ENCODE measurements around the gene PLA2G6.
"Not testable (repeated sequence)": the region's sequence is repeated elsewhere in the genome, so short reads cannot be mapped to it uniquely, and the experiment has no call there.

PLA2G6 gene

DNA sequence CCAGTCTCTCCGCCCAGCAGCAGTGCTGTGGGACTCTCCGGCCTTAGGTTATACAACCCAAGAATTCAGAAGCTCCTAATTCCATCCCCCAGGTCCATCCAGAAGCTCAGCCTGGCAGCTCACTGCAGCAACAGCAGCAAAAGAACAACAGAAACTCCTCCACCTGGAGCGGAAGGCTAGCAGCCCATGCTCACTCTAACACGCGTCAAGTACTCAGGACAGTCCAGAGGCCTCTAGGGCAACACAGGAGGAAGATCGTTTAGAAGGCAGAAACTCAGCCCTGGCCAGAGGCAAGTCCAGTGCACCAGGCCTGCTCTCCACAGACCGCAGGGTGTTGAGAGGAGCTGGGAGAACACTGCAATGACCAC lies 17.1 kb downstream of the PLA2G6 start:
- no peak for DNase-seq

GRCh38 chr22:38163844-38164550 lies 17.6 kb downstream of the PLA2G6 start:
- DNase-seq, result no peak

- DNase-seq, result no peak
Observed at GRCh38 chr22:38162881-38163843, 18.5 kb downstream of the PLA2G6 start.

GRCh38 chr22:38155703-38156102 lies 25.9 kb downstream of the PLA2G6 start:
- no peak for DNase-seq

- not testable (repeated sequence) for DNase-seq
Observed at GRCh38 chr22:38154563-38154915, 27.1 kb downstream of the PLA2G6 start.

DNA sequence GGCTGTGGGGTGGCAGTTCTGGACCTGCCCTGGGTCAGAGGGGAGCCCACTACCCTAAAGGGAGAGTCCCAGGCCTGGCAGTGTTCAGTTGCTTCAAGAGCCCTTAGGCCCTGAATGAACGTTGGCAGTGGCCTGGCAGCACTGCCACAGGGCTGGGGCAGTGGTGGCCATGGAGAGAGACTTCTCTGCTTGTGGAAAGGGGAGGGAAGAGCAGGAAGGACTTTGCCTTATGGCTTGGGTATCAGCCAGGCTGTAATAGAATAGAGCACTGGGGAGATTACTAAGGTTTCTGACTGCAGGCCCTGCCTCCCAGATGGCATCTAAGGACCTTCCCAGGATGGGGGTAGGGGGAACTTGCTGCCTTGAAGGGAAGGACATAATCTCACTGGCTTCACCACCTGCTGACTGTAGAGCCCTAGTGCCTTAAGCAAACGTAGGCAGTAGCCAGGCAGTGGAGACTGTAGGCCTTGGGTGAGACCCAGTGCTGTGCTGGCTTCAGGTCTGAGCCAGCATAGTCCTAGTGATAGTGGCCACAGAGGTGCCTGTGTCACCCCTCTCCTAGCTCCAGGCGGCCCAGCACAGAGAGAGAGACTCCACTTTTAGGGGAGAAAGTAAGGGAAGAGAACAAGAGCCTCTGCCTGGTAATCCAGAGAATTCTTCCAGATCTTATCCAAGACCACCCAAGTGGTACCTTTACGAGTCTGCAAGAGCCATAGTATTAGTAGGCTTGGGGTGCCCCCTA lies 27.6 kb downstream of the PLA2G6 start:
- no peak for DNase-seq

DNA sequence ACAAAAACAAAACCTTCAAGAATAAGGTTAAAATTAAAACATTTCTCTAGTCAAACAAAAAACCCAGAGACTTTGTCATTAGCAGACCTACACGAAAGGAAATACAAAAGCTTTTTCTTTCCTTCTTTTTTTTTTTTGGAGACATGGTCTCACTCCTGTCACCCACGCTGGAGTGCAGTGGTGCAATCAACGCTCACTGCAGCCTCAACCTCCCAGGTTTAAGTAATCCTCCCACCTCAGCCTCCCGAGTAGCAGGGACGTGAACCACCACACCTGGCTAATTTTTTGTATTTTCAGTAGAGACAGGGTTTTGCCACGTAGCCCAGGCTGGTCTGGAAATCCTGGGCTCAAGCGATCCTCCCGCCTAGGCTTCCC lies 30.5 kb downstream of the PLA2G6 start:
- no peak for DNase-seq

DNA sequence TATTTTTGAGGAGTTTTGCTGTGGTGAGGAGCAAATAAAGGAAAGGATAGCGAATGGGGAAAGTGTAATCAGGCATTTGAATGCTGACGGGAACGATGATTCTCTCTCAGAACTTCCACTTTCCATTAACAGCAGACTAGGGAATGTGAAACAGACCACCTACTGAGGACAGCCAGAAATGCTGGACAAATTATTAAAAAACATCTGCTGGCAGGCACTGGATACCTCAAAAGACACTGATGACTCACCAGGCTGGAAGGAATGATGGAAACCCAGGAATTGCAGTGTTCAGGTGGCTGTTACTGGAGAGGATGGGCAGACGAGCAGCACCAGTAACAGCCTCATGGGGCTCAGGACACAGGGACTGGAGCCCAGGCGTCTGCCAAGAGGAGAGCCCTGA lies 33.4 kb downstream of the PLA2G6 start:
- no peak for DNase-seq

- not testable (repeated sequence) for DNase-seq
Observed at GRCh38 chr22:38146166-38146565, 35.5 kb downstream of the PLA2G6 start.

- DNase-seq, result no peak
Observed at GRCh38 chr22:38144025-38144405, 37.6 kb downstream of the PLA2G6 start.

DNA sequence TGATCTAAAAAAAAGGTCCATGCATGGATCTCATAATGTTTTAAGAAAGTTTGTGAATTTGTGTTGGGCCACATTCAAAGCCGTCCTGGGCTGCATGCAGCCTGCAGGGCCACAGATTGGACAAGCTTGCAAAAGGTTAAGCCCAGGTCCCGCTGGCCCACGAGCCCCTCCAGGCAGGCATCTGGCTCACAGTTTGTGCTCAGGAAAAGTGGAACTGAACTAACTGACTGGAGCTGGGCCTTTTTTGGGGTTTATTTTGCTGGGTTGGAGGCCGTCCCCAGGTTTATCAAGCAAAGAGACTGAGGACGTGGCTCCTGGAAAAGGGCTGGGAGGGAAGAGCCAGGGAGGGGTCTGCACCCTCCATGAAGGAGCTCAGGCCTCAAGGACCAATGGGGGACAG lies 39.0 kb downstream of the PLA2G6 start:
- DNase-seq, result no peak

- no peak for DNase-seq
Observed at GRCh38 chr22:38141217-38141973, 40.2 kb downstream of the PLA2G6 start.

GRCh38 chr22:38139901-38140300 lies 41.7 kb downstream of the PLA2G6 start:
- no peak for DNase-seq

GRCh38 chr22:38138961-38139360 lies 42.7 kb downstream of the PLA2G6 start:
- no peak for DNase-seq

- no peak for DNase-seq
Observed at GRCh38 chr22:38137876-38138687, 43.5 kb downstream of the PLA2G6 start.

- DNase-seq, result no peak
Observed at GRCh38 chr22:38136607-38137006, 45.0 kb downstream of the PLA2G6 start.

DNA sequence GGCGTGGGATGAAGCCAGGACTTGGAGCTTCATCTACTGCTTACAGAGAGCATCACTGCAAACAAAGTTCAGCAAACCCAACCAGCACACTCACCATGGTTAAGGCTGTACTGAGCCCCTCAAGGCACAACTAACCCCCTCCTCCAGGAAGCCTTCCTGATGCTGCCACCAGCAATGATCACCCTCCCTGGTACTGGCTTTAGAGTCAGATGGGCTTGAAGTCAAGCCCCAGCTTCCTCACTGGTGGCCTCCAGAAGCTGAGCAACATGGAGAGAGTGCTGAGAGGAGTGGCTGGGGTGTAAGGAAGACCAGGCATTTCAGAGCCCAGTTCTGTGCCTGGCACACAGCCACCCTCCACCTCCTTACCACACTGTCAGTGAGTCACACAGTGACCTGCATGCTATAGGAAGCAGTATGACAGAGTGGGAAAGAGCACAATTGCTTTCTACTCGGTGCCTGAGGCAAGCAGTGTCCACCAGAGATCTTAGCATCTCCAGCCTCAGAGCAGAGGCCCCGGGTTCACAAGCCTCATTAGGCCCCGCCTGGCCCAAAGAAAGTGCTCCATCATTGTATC lies 46.4 kb downstream of the PLA2G6 start:
- no peak for DNase-seq

GRCh38 chr22:38133331-38133730 lies 48.3 kb downstream of the PLA2G6 start:
- DNase-seq, result no peak

DNA sequence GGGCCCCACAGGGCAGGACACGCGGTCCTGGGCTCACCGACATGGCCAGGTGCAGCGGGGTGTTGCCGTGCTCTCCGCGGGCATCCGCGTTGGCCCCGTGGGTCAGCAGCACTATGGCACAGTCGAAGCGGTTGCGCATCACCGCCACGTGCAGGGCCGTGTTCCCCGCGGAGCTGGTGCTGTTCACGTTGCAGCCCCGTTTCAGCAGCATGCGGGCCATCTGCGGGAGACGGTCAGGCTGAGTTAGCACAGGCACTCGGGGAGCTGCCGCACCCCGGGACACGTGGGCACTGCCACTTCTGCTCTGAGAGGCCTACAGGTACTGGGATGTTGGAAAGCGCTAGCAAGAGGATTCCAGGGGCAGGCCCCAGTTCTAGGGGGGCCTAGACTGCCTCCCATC lies 48.8 kb downstream of the PLA2G6 start:
- DNase-seq, result no peak

GRCh38 chr22:38132136-38132535 lies 49.5 kb downstream of the PLA2G6 start:
- DNase-seq, result no peak

DNA sequence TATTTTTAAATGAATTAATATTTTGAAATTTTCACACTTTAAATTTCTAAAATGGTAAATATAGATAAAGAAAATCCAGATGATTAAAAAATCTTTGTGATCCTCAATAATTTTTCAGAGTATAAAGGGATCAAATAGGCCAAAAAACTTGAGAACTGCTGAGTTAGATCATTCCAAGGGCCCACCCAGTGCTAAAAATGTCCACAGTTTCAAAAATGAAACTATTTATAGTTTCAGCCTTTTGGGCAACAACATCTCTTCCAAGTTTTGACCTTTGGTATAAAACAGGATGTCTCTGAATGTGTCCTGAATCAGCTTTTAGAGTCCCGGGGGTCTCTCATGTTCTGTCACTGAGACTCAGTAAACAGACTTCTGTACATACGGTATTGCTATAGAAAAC lies 50.2 kb downstream of the PLA2G6 start:
- DNase-seq, result no peak

GRCh38 chr22:38129856-38130255 lies 51.8 kb downstream of the PLA2G6 start:
- DNase-seq, result no peak

Data from NCI-H526 treated with DMSO at 0.1 percent for 48 hours (cell line).